ENCODE data around the gene UFD1. TPM values are rescaled to one million over a fixed set of nuclear protein-coding genes. Genes with fewer than 3 reads are reported as not detected.

UFD1 gene
- total RNA-seq, 2 experiments from 2014 or later = 68.5 to 77.4 TPM

GRCh38 chr22:19470010-19470409 is 9.0 kb downstream of the UFD1 start:
- ChIA-PET POLR2A (no interaction called here), CTCF (no interaction called here)
- Histone ChIP-seq H3K27me3 (ENCODE audit: control insufficient read depth in 1 of 2, insufficient read depth in 2 of 2, low read length in 2 of 2) (no peaks in the 10 kb centered on the region), H3K36me3 (ENCODE audit: insufficient read depth, low read length) (peaks cover 97% of the 10 kb centered on the region), H3K4me1 (ENCODE audit: insufficient read depth, low read length) (no peaks in the 10 kb centered on the region), H3K4me3 (ENCODE audit: low read length) (no peak overlapping the region), H3K9me3 (ENCODE audit: control insufficient read depth in 1 of 2, insufficient read depth in 1 of 2, low read length in 2 of 2) (no peaks in the 10 kb centered on the region), H3K27ac (ENCODE audit: low read depth in 1 of 2, low read length in 2 of 2) (no peak overlapping the region)
- Mint-ChIP-seq H3K9me3 (no peaks in the 10 kb centered on the region), H3K27me3 (no peaks in the 10 kb centered on the region), H3K27ac (no peak overlapping the region), H3K36me3 (ENCODE audit: low read depth) (peaks cover 97% of the 10 kb centered on the region), H3K4me3 (no peak overlapping the region), H3K4me1 (ENCODE audit: low read depth) (no peaks in the 10 kb centered on the region)
- ATAC-seq (ENCODE audit: poor library complexity) = no peak
- no peak for DNase-seq
- no peak for TF ChIP-seq CTCF (IDR thresholded peaks at IDR 0.05)
- intact Hi-C loops (cut with DNase I, micrococcal nuclease) = loop anchor here in 1 of 2 experiments (10.0 kb wide), 1 partner anchor 325 kb away; the partner anchor contains the start of gene ESS2

GRCh38 chr22:19469421-19469820 is 9.6 kb downstream of the UFD1 start:
- Mint-ChIP-seq H3K4me3 (no peak overlapping the region), H3K9me3 (no peaks in the 10 kb centered on the region), H3K27me3 (no peaks in the 10 kb centered on the region), H3K4me1 (ENCODE audit: low read depth) (no peaks in the 10 kb centered on the region), H3K27ac (no peak overlapping the region), H3K36me3 (ENCODE audit: low read depth) (peaks cover 98% of the 10 kb centered on the region)
- intact Hi-C loops (cut with DNase I, micrococcal nuclease) = no loop called here
- Histone ChIP-seq H3K9me3 (ENCODE audit: control insufficient read depth in 1 of 2, insufficient read depth in 1 of 2, low read length in 2 of 2) (no peaks in the 10 kb centered on the region), H3K27ac (ENCODE audit: low read depth in 1 of 2, low read length in 2 of 2) (no peak overlapping the region), H3K4me3 (ENCODE audit: low read length) (no peak overlapping the region), H3K36me3 (ENCODE audit: insufficient read depth, low read length) (peaks cover 97% of the 10 kb centered on the region), H3K4me1 (ENCODE audit: insufficient read depth, low read length) (peaks cover 4% of the 10 kb centered on the region), H3K27me3 (ENCODE audit: control insufficient read depth in 1 of 2, insufficient read depth in 2 of 2, low read length in 2 of 2) (no peaks in the 10 kb centered on the region)
- no peak for TF ChIP-seq CTCF (IDR thresholded peaks at IDR 0.05)
- ATAC-seq (ENCODE audit: poor library complexity) (no peak), DNase-seq (no peak)
- CTCF ChIA-PET = no interaction called here
- POLR2A ChIA-PET = interaction anchor here (2.1 kb wide), 1 partner anchor 9 kb away, joined by 7 read pairs; the partner anchor contains the start of genes CDC45 and UFD1

GRCh38 chr22:19467912-19468311 is 11.1 kb downstream of the UFD1 start:
- Mint-ChIP-seq H3K27me3 (no peaks in the 10 kb centered on the region), H3K9me3 (no peaks in the 10 kb centered on the region), H3K36me3 (ENCODE audit: low read depth) (peaks cover 97% of the 10 kb centered on the region), H3K4me1 (ENCODE audit: low read depth) (no peaks in the 10 kb centered on the region), H3K27ac (no peak overlapping the region), H3K4me3 (no peak overlapping the region)
- intact Hi-C loops (cut with DNase I, micrococcal nuclease) = no loop called here
- peaks cover 97% of the 10 kb centered on the region for H3K36me3 ChIP-seq (ENCODE audit: insufficient read depth, low read length)
- H3K4me1 ChIP-seq (ENCODE audit: insufficient read depth, low read length) = peaks cover 4% of the 10 kb centered on the region
- no peak overlapping the region for H3K27ac ChIP-seq (ENCODE audit: low read depth in 1 of 2, low read length in 2 of 2)
- ATAC-seq (ENCODE audit: poor library complexity) (no peak), DNase-seq (no peak)
- TF ChIP-seq CTCF (IDR thresholded peaks at IDR 0.05) = no peak
- no peaks in the 10 kb centered on the region for H3K27me3 ChIP-seq (ENCODE audit: control insufficient read depth in 1 of 2, insufficient read depth in 2 of 2, low read length in 2 of 2)
- H3K4me3 ChIP-seq (ENCODE audit: low read length) = no peak overlapping the region
- no peaks in the 10 kb centered on the region for H3K9me3 ChIP-seq (ENCODE audit: control insufficient read depth in 1 of 2, insufficient read depth in 1 of 2, low read length in 2 of 2)
- ChIA-PET CTCF (no interaction called here), POLR2A (interaction anchor here (0.9 to 2.1 kb wide), 2 partner anchors 11 to 36 kb away, joined by 4 to 7 read pairs; partner anchors contain the start of genes CDC45, MRPL40 and UFD1)

Data from CD4-positive, alpha-beta T cell (primary cell).